LNCaP clone FGC (cell line): ENCODE results near the gene DGKE.

Experiments used
- DNase-seq: peaks from one replicate; pipeline ENCODE4 v3.0.0-alpha.2; 2011; ENCODE audit warnings: low read depth
- H3K4me3 ChIP-seq: 2 replicates; pipeline ENCODE4 v1.5.1; 2011; ENCODE audit warnings: mild to moderate bottlenecking, low read depth, low read length, control low read depth
- CTCF ChIP-seq: IDR thresholded peaks from 2 replicates; pipeline ENCODE4 v1.5.1; 2012; ENCODE audit warnings: mild to moderate bottlenecking; ENCODE audit not compliant: control insufficient read depth, insufficient read depth; ENCODE audit errors: extremely low read depth

DGKE gene

GRCh38 chr17:56898874-56899273, 64.9 kb downstream of the DGKE start:
- no peak for DNase-seq
- TF ChIP-seq CTCF, result no peak
- H3K4me3 ChIP-seq, result no peak overlapping the region

GRCh38 chr17:56899403-56899802, 65.5 kb downstream of the DGKE start:
- H3K4me3 ChIP-seq, result no peak overlapping the region
- DNase-seq, result no peak
- no peak for TF ChIP-seq CTCF

DNA sequence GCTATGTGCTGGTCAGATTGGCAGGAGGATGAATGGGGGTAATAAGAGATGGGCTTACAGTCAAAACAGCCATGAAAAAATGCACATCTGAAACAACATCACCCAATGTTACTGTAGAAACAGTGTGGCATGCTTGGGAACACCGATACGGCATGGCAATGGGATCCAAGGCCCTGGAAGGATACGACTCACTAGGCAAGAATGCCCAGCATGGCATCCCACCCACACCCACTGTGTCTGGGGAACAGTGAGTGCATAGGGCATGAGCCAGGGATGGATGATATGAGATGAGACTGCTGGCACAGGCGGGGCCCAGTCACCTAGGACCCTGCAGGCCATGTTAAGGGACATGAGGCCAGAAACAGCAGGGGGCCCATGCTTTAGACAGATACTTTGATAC, 68.4 kb downstream of the DGKE start:
- no peak for TF ChIP-seq CTCF
- H3K4me3 ChIP-seq, result no peak overlapping the region
- no peak for DNase-seq

DNA sequence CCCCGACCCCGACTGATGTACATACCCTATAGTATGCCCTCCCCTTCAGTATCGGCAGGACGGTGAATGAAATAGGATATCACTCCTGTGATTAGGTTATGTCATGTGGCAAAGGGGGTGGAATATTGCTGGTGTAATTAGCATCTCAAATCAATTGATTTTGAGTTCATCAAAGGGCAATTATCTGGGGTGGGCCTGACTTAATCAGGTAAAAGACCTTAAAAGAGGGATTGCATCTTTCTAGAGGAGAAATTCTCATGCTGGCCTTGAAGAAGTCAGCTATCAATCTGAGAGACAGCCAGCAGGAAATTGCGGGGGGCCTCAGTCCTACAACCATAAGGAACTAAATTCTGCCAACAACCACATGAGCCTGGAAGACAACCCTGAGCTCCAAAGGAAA, 69.6 kb downstream of the DGKE start:
- no peak for TF ChIP-seq CTCF
- H3K4me3 ChIP-seq, result no peak overlapping the region
- no peak for DNase-seq

- H3K4me3 ChIP-seq, result no peak overlapping the region
- TF ChIP-seq CTCF, result no peak
- no peak for DNase-seq
Observed at GRCh38 chr17:56908001-56908542, 74.1 kb downstream of the DGKE start.

GRCh38 chr17:56909742-56910508, 76.0 kb downstream of the DGKE start:
- H3K4me3 ChIP-seq, result no peak overlapping the region
- no peak for TF ChIP-seq CTCF
- DNase-seq, result no peak
